ENCODE measurements around the gene GET4. TPM values are rescaled to one million over a fixed set of nuclear protein-coding genes. Genes with fewer than 3 reads are reported as not detected.
"Not testable (repeated sequence)": the region's sequence is repeated elsewhere in the genome, so short reads cannot be mapped to it uniquely, and the experiment has no call there.

The GET4 gene
- total and polyA plus RNA-seq, 2 donors from 2014 or later, result 44.8 to 80.8 TPM

- intact Hi-C loops (cut with DNase I), result no loop called here
- DNase-seq, result peak; percentile 77 to 87 (median 78)
- no peaks in the 10 kb centered on the region for H3K27me3 ChIP-seq (ENCODE audit: control insufficient read depth, insufficient read depth, low read length)
- no peak for FAIRE-seq
- no peak overlapping the region for H3K4me3 ChIP-seq (ENCODE audit: low read length in 3 of 3)
- H3K9me3 ChIP-seq (ENCODE audit: control insufficient read depth in 2 of 3, insufficient read depth in 1 of 3, low read length in 3 of 3), result no peaks in the 10 kb centered on the region
- peaks cover 0 to 5% (median 0%) of the 10 kb centered on the region in 3 donors for H3K4me1 ChIP-seq (ENCODE audit: control insufficient read depth in 2 of 3, insufficient read depth in 2 of 3, low read depth in 1 of 3, low read length in 3 of 3)
- peak overlapping the region in 1 of 2 donors; percentile 47 for H3K27ac ChIP-seq (ENCODE audit: low read depth in 2 of 2, low read length in 2 of 2)
- no peak for TF ChIP-seq CTCF (IDR thresholded peaks at IDR 0.05; ENCODE audit: borderline replicate concordance, extremely low read depth, insufficient read depth)
- no peaks in the 10 kb centered on the region for H3K36me3 ChIP-seq (ENCODE audit: control insufficient read depth in 2 of 3, insufficient read depth in 3 of 3, low read length in 3 of 3)
- no peak overlapping the region for H3K9ac ChIP-seq (ENCODE audit: low read length in 3 of 3)
These were observed 47.0 kb downstream of the GET4 start for GRCh38 chr7:923108-924041.

- intact Hi-C loops (cut with DNase I); H3K27me3 ChIP-seq (ENCODE audit: control insufficient read depth, insufficient read depth, low read length); H3K27ac ChIP-seq (ENCODE audit: low read depth in 2 of 2, low read length in 2 of 2); H3K4me1 ChIP-seq (ENCODE audit: control insufficient read depth in 2 of 3, insufficient read depth in 2 of 3, low read depth in 1 of 3, low read length in 3 of 3); H3K9ac ChIP-seq (ENCODE audit: low read length in 3 of 3); H3K36me3 ChIP-seq (ENCODE audit: control insufficient read depth in 2 of 3, insufficient read depth in 3 of 3, low read length in 3 of 3); FAIRE-seq; H3K4me3 ChIP-seq (ENCODE audit: low read length in 3 of 3); H3K9me3 ChIP-seq (ENCODE audit: control insufficient read depth in 2 of 3, insufficient read depth in 1 of 3, low read length in 3 of 3): not testable (repeated sequence)
- peak in 2 of 5 donors; percentile 71 to 73 for DNase-seq
These were observed 47.7 kb downstream of the GET4 start for GRCh38 chr7:924042-924441.

GRCh38 chr7:924541-925231 is 48.3 kb downstream of the GET4 start:
- no peaks in the 10 kb centered on the region for H3K9me3 ChIP-seq (ENCODE audit: control insufficient read depth in 2 of 3, insufficient read depth in 1 of 3, low read length in 3 of 3)
- H3K27me3 ChIP-seq (ENCODE audit: control insufficient read depth, insufficient read depth, low read length), result no peaks in the 10 kb centered on the region
- DNase-seq, result peak in 2 of 5 donors; percentile 64 to 65
- intact Hi-C loops (cut with DNase I), result no loop called here
- no peak for TF ChIP-seq CTCF (IDR thresholded peaks at IDR 0.05; ENCODE audit: borderline replicate concordance, extremely low read depth, insufficient read depth)
- FAIRE-seq, result no peak
- no peak overlapping the region for H3K27ac ChIP-seq (ENCODE audit: low read depth in 2 of 2, low read length in 2 of 2)
- peaks cover 0 to 5% (median 0%) of the 10 kb centered on the region in 3 donors for H3K4me1 ChIP-seq (ENCODE audit: control insufficient read depth in 2 of 3, insufficient read depth in 2 of 3, low read depth in 1 of 3, low read length in 3 of 3)
- H3K36me3 ChIP-seq (ENCODE audit: control insufficient read depth in 2 of 3, insufficient read depth in 3 of 3, low read length in 3 of 3), result no peaks in the 10 kb centered on the region
- H3K4me3 ChIP-seq (ENCODE audit: low read length in 3 of 3), result no peak overlapping the region
- H3K9ac ChIP-seq (ENCODE audit: low read length in 3 of 3), result no peak overlapping the region

- no peak for TF ChIP-seq CTCF (IDR thresholded peaks at IDR 0.05; ENCODE audit: borderline replicate concordance, extremely low read depth, insufficient read depth)
- H3K4me3 ChIP-seq (ENCODE audit: low read length in 3 of 3), result no peak overlapping the region
- H3K9ac ChIP-seq (ENCODE audit: low read length in 3 of 3), result no peak overlapping the region
- intact Hi-C loops (cut with DNase I), result no loop called here
- no peaks in the 10 kb centered on the region for H3K36me3 ChIP-seq (ENCODE audit: control insufficient read depth in 2 of 3, insufficient read depth in 3 of 3, low read length in 3 of 3)
- no peak for FAIRE-seq
- peaks cover 0 to 5% (median 0%) of the 10 kb centered on the region in 3 donors for H3K4me1 ChIP-seq (ENCODE audit: control insufficient read depth in 2 of 3, insufficient read depth in 2 of 3, low read depth in 1 of 3, low read length in 3 of 3)
- no peaks in the 10 kb centered on the region for H3K9me3 ChIP-seq (ENCODE audit: control insufficient read depth in 2 of 3, insufficient read depth in 1 of 3, low read length in 3 of 3)
- H3K27me3 ChIP-seq (ENCODE audit: control insufficient read depth, insufficient read depth, low read length), result no peaks in the 10 kb centered on the region
- peak in 2 of 5 donors; percentile 56 to 79 for DNase-seq
- no peak overlapping the region for H3K27ac ChIP-seq (ENCODE audit: low read depth in 2 of 2, low read length in 2 of 2)
These were observed 49.2 kb downstream of the GET4 start for GRCh38 chr7:925601-926000.

Measured in kidney (tissue), 14 donors.